ENCODE results near the gene KRT2. TPM values are rescaled to one million over a fixed set of nuclear protein-coding genes. Genes with fewer than 3 reads are reported as not detected.

Gene KRT2
- total and polyA plus RNA-seq, 7 donors = not detected

- Histone ChIP-seq H3K27me3 (ENCODE audit: insufficient read depth in 3 of 3, low read length in 2 of 3) (peaks cover 0 to 11% (median 0%) of the 10 kb centered on the region in 3 donors), H3K36me3 (ENCODE audit: insufficient read depth in 1 of 2, low read depth in 1 of 2) (no peaks in the 10 kb centered on the region), H3K4me1 (no peaks in the 10 kb centered on the region), H3K9me3 (no peaks in the 10 kb centered on the region), H3K27ac (no peak overlapping the region), H3K4me3 (no peak overlapping the region)
- ATAC-seq (peak in 2 of 4 donors; percentile 69 to 84), DNase-seq (peak in 1 of 2 donors; percentile 42)
- TF ChIP-seq CTCF (IDR thresholded peaks at IDR 0.05) = no peak
- intact Hi-C loops (cut with DNase I) = no loop called here
- 23 to 41% (median 26%) methylated on average over 6 to 7 of the region's 7 CpGs for WGBS, 3 donors
Measured at GRCh38 chr12:52634266-52635056, 17.6 kb downstream of the KRT2 start.

GRCh38 chr12:52633383-52633782, 18.6 kb downstream of the KRT2 start:
- intact Hi-C loops (cut with DNase I) = no loop called here
- Histone ChIP-seq H3K36me3 (ENCODE audit: insufficient read depth in 1 of 2, low read depth in 1 of 2) (no peaks in the 10 kb centered on the region), H3K4me1 (no peaks in the 10 kb centered on the region), H3K4me3 (no peak overlapping the region), H3K27me3 (ENCODE audit: insufficient read depth in 3 of 3, low read length in 2 of 3) (peaks cover 0 to 14% (median 0%) of the 10 kb centered on the region in 3 donors), H3K27ac (no peak overlapping the region), H3K9me3 (no peaks in the 10 kb centered on the region)
- DNase-seq (no peak), ATAC-seq (no peak)
- TF ChIP-seq CTCF (IDR thresholded peaks at IDR 0.05) = no peak
- WGBS, 3 donors = 29 to 37% (median 32%) methylated on average over 4 of the region's 4 CpGs

- intact Hi-C loops (cut with DNase I) = no loop called here
- H3K27ac ChIP-seq = no peak overlapping the region
- WGBS, 3 donors = 37 to 60% (median 40%) methylated on average over 4 of the region's 4 CpGs
- H3K27me3 ChIP-seq (ENCODE audit: insufficient read depth in 3 of 3, low read length in 2 of 3) = peaks cover 0 to 14% (median 0%) of the 10 kb centered on the region in 3 donors
- DNase-seq = no peak
- H3K4me1 ChIP-seq = no peaks in the 10 kb centered on the region
- no peak for TF ChIP-seq CTCF (IDR thresholded peaks at IDR 0.05)
- no peaks in the 10 kb centered on the region for H3K36me3 ChIP-seq (ENCODE audit: insufficient read depth in 1 of 2, low read depth in 1 of 2)
- no peaks in the 10 kb centered on the region for H3K9me3 ChIP-seq
- H3K4me3 ChIP-seq = no peak overlapping the region
- ATAC-seq = no peak
Measured at GRCh38 chr12:52632656-52633055, 19.4 kb downstream of the KRT2 start.

- Histone ChIP-seq H3K4me3 (no peak overlapping the region), H3K4me1 (no peaks in the 10 kb centered on the region), H3K27ac (no peak overlapping the region), H3K27me3 (ENCODE audit: insufficient read depth in 3 of 3, low read length in 2 of 3) (peaks cover 0 to 14% (median 0%) of the 10 kb centered on the region in 3 donors), H3K9me3 (no peaks in the 10 kb centered on the region), H3K36me3 (ENCODE audit: insufficient read depth in 1 of 2, low read depth in 1 of 2) (no peaks in the 10 kb centered on the region)
- no peak for TF ChIP-seq CTCF (IDR thresholded peaks at IDR 0.05)
- ATAC-seq (no peak), DNase-seq (no peak)
- WGBS, 3 donors = 73 to 90% (median 87%) methylated on average over 6 of the region's 6 CpGs
- intact Hi-C loops (cut with DNase I) = no loop called here
Measured at GRCh38 chr12:52631676-52632459, 20.1 kb downstream of the KRT2 start.
